HG02970 (cell line): ENCODE data around the gene FAM3C.

ENCODE experiments used
- ATAC-seq: cut with Tn5 transposase; IDR thresholded peaks from one replicate; pipeline ENCODE4 v1.9.1; 2021; ENCODE audit warnings: mild to moderate bottlenecking, moderate library complexity, moderate number of reproducible peaks; ENCODE audit not compliant: unreplicated experiment, low FRiP score

FAM3C gene

DNA sequence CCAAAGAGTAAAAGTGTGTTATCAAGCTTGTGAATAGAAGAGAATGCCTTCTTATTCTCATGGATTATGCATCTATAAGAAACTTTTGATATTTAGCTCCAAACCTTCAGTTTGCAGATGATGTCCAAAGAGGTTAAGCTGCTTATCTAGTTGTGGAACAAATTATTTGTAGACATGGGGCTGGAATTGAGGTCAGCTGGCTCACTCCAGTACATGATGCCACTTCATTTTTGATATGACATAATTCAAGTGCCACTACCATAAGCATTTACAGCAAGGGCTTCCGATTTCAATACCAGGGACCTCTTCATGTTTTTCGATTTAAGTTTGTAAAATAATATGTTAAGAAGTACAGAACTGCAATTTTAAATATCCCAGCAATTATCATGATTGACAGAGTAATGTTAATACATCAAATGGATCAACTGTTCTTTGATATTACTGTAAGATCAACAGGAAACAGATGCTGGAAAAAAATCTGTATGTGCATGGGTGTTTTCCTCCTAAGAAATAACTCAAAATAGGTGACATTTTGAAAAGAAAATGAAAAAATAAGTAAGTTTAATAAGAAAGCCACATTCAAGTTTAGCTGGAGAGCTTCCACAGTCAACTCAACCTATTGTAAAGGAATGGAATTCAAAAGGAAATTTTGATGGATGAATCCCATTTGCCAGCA, 12.7 kb downstream of the FAM3C start:
- no peak for ATAC-seq

DNA sequence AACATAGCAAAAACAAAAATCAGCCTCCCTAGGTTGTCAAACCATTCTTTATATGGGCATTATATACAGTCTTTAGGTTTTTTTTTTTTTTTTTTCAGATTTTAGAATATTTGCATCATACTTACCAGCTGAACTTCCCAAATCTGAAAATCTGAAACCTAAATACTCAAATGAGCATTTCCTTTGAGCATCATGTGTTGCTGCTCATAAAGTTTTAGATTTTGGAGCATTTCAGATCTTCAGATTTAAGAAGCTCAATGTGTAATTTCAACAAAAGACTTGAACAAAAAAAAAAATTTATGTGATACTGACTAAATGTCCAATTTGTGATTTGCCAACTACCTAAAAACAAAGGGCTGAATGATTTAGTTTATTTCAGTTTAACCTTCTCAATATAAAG, 13.6 kb downstream of the FAM3C start:
- no peak for ATAC-seq

DNA sequence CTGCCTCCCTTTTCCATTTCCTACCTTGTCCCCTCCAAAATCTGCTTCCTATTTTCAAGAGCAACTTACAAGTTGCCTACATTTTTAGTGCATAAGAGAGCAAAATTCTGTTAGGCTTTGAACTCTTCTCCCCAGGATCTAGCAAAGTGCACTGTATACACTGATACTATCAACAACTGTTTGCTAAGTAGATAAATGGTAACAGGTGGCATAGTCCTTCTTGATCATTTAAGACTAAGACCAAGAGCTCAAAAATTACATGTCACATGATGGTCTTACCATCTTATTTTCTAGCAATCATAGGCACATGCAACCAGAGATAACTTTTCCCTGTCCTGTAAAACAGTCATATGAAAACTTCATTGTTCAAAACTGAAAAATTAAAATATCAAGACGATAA, 16.2 kb downstream of the FAM3C start:
- ATAC-seq: no peak

DNA sequence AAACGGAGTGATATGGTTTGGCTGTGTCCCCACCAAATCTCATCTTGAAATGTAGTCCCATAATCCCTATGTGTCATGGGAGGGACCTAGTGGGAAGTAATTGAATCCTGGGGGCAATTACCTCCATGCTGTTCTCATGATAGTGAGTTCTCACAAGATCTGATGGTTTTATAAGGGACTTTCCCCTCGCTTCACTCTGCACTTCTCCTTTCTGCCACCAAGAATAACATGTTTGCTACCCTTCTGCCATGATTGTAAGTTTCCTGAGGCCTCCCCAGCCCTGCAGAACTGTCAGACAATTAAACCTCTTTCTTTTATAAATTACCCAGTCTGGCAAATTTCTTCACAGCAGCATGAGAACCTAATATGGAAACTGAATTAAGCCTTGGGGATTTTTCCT, 19.1 kb downstream of the FAM3C start:
- no peak for ATAC-seq

GRCh38 chr7:121373177-121373576, 22.9 kb downstream of the FAM3C start:
- ATAC-seq: no peak

- peak; percentile 84 for ATAC-seq
Measured at GRCh38 chr7:121372376-121373010, 23.6 kb downstream of the FAM3C start.

DNA sequence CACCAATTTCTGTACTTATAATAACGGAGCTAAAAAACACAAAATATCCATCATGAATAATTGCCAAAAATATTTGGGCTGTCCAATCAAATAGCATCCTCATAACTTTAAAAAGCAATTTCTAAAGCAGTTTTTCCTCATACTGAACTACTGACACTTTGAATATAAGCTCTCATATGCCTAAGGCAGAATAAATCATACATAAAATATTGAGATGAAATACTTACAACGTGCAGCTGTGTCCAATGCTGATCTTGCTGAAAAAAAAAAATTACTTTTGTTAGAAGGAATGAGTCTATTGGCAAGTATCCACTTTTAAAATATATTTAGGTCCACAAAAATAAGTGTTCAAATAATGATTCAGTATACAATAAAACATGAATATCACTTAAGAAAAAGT, 24.2 kb downstream of the FAM3C start:
- no peak for ATAC-seq

GRCh38 chr7:121371367-121371766, 24.7 kb downstream of the FAM3C start:
- no peak for ATAC-seq

GRCh38 chr7:121369462-121369861, 26.6 kb downstream of the FAM3C start:
- no peak for ATAC-seq

GRCh38 chr7:121366852-121367431, 29.2 kb downstream of the FAM3C start:
- no peak for ATAC-seq

DNA sequence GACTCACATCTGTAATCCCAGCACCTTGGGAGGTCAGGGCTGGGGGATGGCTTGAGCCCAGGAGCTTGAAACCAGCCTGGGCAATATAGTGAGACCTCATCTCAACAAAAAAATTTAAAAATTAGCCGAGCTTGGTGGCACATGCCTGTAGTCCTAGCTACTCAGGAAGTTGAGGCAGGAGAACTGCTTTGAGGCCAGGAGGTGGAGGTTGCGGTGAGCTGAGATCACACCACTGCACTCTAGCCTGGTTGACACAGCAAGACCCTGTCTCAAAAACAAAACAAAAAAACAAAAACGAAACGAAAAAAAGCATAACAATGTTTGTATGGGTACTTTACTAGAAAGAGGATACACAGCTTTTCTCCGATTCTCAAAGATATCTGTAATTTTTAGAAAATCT, 35.5 kb downstream of the FAM3C start:
- ATAC-seq: no peak

GRCh38 chr7:121355574-121355973, 40.5 kb downstream of the FAM3C start:
- no peak for ATAC-seq

- ATAC-seq: no peak
Measured at GRCh38 chr7:121352323-121352722, 43.8 kb downstream of the FAM3C start.

GRCh38 chr7:121351682-121352081, 44.4 kb downstream of the FAM3C start:
- ATAC-seq: no peak

DNA sequence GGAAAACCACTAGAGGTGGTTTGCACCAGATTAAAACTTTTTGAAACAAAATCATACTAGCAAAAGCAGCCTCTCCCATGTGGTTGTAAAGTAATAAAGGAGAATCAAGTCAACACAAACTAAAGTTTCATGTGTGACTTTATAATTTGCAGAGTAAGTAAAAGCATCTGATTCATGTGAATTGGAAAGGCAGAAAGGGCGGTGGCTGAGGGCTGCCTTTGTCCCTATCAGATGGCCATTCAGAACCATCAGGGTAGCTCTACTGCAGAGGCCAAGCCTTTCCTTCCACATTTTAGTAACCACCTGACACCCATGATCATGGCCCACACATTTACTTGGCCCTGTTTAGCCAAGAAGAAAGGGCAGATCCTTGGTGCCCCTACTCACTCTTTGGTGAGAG, 51.6 kb downstream of the FAM3C start:
- ATAC-seq: no peak

- no peak for ATAC-seq
Measured at GRCh38 chr7:121344093-121344492, 52.0 kb downstream of the FAM3C start.

DNA sequence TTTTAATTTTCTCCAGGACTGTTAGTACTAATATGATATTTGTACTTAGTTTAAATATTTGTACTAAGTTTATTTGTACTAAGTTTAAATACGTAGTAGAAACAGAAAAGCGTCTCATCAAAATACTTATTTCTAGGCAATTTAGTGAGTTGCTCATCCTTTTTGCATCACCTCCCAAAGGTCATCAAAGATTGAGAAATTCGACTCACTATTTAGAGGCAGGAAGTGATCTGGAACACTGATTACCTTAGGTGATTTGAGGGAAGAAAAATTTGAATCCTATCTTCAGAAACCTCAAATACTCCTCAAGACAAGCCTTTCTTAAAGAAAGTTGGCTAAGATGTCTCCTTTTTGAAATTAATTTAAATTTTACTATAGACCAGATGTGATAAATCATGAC, 52.8 kb downstream of the FAM3C start:
- ATAC-seq: no peak

DNA sequence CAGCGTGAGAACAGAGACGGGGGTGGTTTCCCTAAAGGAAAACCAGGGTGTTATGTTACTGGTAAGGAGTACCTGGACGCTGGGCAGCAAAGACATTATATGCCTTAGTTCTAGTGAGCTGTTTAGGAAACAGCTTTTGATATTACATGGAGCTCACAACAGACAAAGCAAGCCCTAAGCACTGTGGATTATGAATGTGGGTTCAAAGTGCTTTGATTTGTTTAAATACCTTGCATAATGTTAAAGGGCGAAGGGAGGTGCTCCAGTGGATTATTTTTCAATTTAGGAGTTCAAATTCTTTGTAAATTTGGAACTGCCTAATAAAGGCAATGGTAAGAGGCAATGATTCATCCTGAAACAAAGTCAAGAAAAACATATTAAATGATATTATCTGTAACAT, 53.5 kb downstream of the FAM3C start:
- no peak for ATAC-seq

- no peak for ATAC-seq
Measured at GRCh38 chr7:121341933-121342332, 54.2 kb downstream of the FAM3C start.

DNA sequence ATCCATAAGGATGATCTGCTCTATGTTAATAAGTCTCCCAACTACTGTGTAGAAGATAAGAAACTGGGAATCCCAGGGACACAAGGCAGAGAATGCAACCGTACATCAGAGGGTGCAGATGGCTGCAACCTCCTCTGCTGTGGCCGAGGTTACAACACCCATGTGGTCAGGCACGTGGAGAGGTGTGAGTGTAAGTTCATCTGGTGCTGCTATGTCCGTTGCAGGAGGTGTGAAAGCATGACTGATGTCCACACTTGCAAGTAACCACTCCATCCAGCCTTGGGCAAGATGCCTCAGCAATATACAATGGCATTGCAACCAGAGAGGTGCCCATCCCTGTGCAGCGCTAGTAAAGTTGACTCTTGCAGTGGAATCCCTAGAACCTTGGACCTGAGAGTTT, 57.0 kb downstream of the FAM3C start:
- ATAC-seq: no peak

- no peak for ATAC-seq
Measured at GRCh38 chr7:121337398-121337797, 58.7 kb downstream of the FAM3C start.

- ATAC-seq: no peak
Measured at GRCh38 chr7:121336579-121336978, 59.5 kb downstream of the FAM3C start.
